GM19193 (cell line): ENCODE data around the gene RUFY4.

ENCODE experiments used
- POLR2A ChIP-seq: IDR thresholded peaks from 4 replicates; pipeline ENCODE4 v1.6.1; 2011; ENCODE audit not compliant: insufficient read depth, insufficient read length; ENCODE audit errors: extremely low read depth

Gene RUFY4

DNA sequence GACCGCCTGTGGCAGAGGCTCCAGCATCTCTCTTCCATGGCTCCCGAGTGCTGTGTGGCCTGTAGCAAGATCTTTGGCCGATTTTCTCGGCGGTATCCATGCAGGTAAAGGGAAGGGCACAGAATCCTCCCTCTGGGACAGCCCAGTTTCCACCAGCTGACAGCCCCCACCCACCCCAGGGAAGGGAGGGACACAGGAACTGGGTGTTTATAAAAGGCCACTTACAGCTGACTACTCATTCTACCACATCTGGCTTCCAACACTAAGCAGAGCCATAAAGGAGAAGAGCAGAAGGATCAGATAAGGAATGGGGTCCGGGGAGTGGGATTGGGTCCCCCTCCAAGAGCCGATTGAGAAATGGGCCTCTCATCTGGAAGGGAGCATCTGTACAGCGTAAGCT is 20.2 kb downstream of the RUFY4 start:
- TF ChIP-seq POLR2A, result no peak

DNA sequence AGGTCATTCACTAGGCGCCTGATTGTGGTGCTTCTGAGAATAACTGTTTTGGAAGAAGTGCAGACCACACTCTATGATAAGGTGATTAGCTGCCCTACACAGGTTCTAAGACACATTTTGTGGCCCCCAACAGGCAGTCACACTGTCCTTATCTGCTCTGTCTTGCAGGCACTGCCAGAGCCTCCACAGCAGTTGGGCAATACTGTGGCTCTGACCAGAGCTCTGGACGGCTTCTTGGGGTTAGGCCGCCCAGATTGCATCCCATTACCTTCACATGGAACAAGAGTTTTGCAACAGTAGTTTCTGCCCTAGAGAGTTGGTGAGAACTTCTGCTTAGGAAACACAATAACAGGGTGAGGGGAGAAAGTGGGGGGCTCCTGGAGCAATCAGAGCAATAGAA is 22.7 kb downstream of the RUFY4 start:
- TF ChIP-seq POLR2A, result no peak

DNA sequence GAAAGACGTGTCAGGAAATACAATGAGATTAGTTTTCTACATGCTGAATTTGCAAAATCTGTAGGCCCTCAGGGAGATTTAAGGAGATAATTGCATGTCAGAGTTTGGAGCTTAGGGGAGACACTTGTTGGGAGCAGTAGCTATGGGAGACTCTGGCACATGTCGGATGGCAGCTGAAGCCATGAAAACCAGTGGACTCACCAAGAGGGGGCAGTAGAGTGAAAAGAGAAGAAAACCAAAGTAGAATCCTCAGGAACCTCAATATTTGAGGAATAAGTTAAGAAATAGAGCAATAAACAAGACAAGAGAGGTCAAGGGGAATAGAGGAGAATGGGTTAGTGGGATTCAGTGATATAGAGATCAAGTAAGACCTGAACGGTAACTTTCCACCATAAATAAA is 24.8 kb downstream of the RUFY4 start:
- TF ChIP-seq POLR2A, result no peak

GRCh38 chr2:218095853-218096252 is 26.8 kb downstream of the RUFY4 start:
- no peak for TF ChIP-seq POLR2A

DNA sequence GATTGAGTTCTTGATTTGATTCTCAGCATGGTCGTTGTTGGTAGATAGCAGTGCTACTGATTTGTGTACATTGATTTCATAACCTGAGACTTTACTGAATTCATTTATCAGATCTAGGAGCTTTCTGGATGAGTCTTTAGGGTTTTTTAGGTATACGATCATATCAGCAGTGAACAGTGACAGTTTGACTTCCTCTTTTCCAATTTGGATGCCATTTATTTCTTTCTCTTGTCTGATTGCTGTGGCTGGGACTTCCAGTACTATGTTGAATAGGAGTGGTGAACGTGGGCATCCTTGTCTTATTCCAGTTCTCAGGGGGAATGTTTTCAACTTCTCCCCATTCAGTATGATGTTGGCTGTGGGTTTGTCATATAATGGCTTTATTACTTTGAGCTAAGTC is 28.9 kb downstream of the RUFY4 start:
- TF ChIP-seq POLR2A, result no peak

GRCh38 chr2:218123986-218124385 is 54.9 kb downstream of the RUFY4 start:
- TF ChIP-seq POLR2A, result no peak

- TF ChIP-seq POLR2A, result no peak
These were observed 56.0 kb downstream of the RUFY4 start for GRCh38 chr2:218125095-218125494.

- TF ChIP-seq POLR2A, result no peak
These were observed 56.6 kb downstream of the RUFY4 start, which contains the start of gene CXCR2 for GRCh38 chr2:218125626-218126080. TSS of gene CXCR2 (plus strand) at chr2:218126028. CDS start at chr2:218134802, 8,774 bp downstream.

GRCh38 chr2:218127929-218128455 is 58.9 kb downstream of the RUFY4 start:
- no peak for TF ChIP-seq POLR2A

DNA sequence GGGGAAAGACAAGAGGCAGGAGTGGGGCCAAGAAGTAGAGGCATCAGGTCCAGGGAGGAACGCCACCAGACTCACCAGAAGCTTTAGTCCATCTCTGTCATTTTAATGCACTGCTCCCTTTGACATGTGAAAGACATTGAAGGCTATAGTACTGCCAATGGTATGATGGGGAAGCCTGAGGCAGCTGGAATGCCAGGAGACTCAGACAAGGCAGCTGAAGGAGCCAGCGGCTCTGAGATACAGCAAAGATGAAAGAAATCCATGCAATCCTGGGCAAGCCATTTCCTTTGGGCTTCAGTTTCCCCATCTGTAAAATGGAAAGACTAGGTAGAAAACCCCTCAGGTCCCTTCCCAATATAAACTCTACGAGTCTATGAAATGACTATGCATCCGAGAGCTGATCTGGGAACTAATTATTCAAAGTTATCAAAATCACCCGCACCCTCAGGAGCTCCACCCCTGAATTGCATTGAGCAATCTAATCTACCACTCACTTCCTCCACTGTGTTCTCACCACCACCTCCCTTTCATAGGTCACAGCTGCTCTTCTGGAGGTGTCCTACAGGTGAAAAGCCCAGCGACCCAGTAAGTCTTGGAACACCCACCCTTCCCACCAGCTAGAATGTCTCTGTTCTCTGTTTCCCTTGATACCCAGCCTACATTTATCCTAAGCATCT is 59.9 kb downstream of the RUFY4 start:
- TF ChIP-seq POLR2A, result no peak

- no peak for TF ChIP-seq POLR2A
These were observed 60.5 kb downstream of the RUFY4 start for GRCh38 chr2:218129458-218130135.

DNA sequence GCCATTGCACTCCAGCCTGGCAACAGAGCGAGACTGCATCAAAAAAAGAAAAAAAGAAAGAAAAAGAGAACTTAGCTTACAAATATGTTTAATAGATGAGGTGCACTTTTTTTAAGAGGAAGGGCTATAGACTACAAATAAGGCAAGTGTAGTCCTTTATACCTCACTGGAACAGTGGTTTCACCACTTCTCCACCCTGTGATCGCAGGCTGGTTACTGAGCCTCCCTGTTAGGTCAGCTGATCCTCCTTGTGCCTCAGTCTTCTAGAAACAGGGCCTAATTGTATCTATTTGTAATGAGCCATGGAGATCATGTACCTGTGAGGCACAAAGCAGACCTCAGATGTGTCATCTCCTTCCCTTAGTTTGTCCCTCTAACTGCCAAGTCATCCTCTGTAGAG is 61.3 kb downstream of the RUFY4 start:
- TF ChIP-seq POLR2A, result no peak

GRCh38 chr2:218130822-218131221 is 61.8 kb downstream of the RUFY4 start:
- TF ChIP-seq POLR2A, result no peak

DNA sequence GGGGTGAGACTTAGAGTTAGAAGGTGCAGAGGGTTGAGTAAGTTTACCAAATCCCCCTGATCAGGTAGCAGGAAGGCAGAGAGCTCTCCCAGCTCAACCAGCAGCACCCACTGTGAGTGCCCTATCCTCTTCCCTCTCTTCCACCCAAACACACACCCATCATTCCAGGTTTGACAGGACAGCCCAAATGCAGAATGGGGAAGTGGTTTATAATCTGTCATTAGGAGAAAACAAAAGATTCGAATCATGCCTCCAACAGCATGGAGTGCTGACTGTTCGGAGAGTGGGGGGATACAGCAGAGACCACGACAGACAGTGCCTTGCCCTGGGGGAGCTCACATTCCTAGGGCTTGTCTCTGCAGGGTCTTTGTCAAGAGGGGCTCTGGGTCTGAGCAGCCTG is 68.5 kb downstream of the RUFY4 start:
- TF ChIP-seq POLR2A, result no peak

- TF ChIP-seq POLR2A, result no peak
These were observed 69.0 kb downstream of the RUFY4 start for GRCh38 chr2:218138047-218138446.
